Measurements from ENCODE around the gene ZBTB5.
"Not testable (repeated sequence)": the region's sequence is repeated elsewhere in the genome, so short reads cannot be mapped to it uniquely, and the experiment has no call there.

The ZBTB5 gene

GRCh38 chr9:37447111-37447510 lies 18.1 kb downstream of the ZBTB5 start:
- DNase-seq, result no peak

- DNase-seq, result no peak
These were observed 18.8 kb downstream of the ZBTB5 start for GRCh38 chr9:37446401-37446800.

- DNase-seq, result no peak
These were observed 19.4 kb downstream of the ZBTB5 start for GRCh38 chr9:37445832-37446231.

- no peak for DNase-seq
These were observed 20.4 kb downstream of the ZBTB5 start for GRCh38 chr9:37444890-37445289.

GRCh38 chr9:37443566-37443965 lies 21.7 kb downstream of the ZBTB5 start:
- DNase-seq, result no peak

- DNase-seq, result no peak
These were observed 22.7 kb downstream of the ZBTB5 start for GRCh38 chr9:37442556-37442955.

- no peak for DNase-seq
These were observed 23.4 kb downstream of the ZBTB5 start for GRCh38 chr9:37441776-37442370.

- DNase-seq, result no peak
These were observed 26.9 kb downstream of the ZBTB5 start for GRCh38 chr9:37438359-37438758.

GRCh38 chr9:37437621-37438020 lies 27.6 kb downstream of the ZBTB5 start:
- no peak for DNase-seq

GRCh38 chr9:37437010-37437409 lies 28.2 kb downstream of the ZBTB5 start:
- DNase-seq, result no peak

- no peak for DNase-seq
These were observed 28.7 kb downstream of the ZBTB5 start for GRCh38 chr9:37436540-37436939.

- DNase-seq, result no peak
These were observed 31.3 kb downstream of the ZBTB5 start for GRCh38 chr9:37433867-37434371.

GRCh38 chr9:37432020-37432419 lies 33.2 kb downstream of the ZBTB5 start:
- no peak for DNase-seq

GRCh38 chr9:37430841-37431597 lies 34.2 kb downstream of the ZBTB5 start:
- DNase-seq, result no peak

- no peak for DNase-seq
These were observed 35.6 kb downstream of the ZBTB5 start for GRCh38 chr9:37429441-37430285.

GRCh38 chr9:37428345-37428744 lies 36.9 kb downstream of the ZBTB5 start:
- no peak for DNase-seq

GRCh38 chr9:37426846-37427245 lies 38.4 kb downstream of the ZBTB5 start:
- no peak for DNase-seq

- DNase-seq, result not testable (repeated sequence)
These were observed 38.8 kb downstream of the ZBTB5 start for GRCh38 chr9:37426431-37426830.

- DNase-seq, result no peak
These were observed 39.9 kb downstream of the ZBTB5 start for GRCh38 chr9:37425298-37425752.

- DNase-seq, result no peak
These were observed 40.5 kb downstream of the ZBTB5 start for GRCh38 chr9:37424686-37425297.

GRCh38 chr9:37424204-37424685 lies 41.0 kb downstream of the ZBTB5 start:
- DNase-seq, result no peak

GRCh38 chr9:37423508-37423907 lies 41.7 kb downstream of the ZBTB5 start:
- DNase-seq, result no peak
